SK-N-SH treated with all-trans-retinoic acid at 6 μM for 48 hours (cell line): ENCODE results near the gene ACTN1.

Experiments used
- BACH2 ChIP-seq: fragments of 250-450 bp; sonication (Bioruptor Pico); IDR thresholded peaks from 2 replicates; pipeline ENCODE4 v1.9.0; 2021; ENCODE audit warnings: mild to moderate bottlenecking, borderline replicate concordance
- ZNF8 ChIP-seq: fragments of 450-650 bp; formaldehyde crosslinking; IDR thresholded peaks from 2 replicates; pipeline ENCODE4 v1.5.0; 2020; ENCODE audit warnings: mild to moderate bottlenecking, moderate library complexity
- TF ChIP-seq, protein P1 (sequence below): fragments of 250-450 bp; sonication (Bioruptor Pico); IDR thresholded peaks from 2 replicates; pipeline ENCODE4 v1.5.1; 2021; ENCODE audit warnings: mild to moderate bottlenecking, moderate library complexity

DNA sequence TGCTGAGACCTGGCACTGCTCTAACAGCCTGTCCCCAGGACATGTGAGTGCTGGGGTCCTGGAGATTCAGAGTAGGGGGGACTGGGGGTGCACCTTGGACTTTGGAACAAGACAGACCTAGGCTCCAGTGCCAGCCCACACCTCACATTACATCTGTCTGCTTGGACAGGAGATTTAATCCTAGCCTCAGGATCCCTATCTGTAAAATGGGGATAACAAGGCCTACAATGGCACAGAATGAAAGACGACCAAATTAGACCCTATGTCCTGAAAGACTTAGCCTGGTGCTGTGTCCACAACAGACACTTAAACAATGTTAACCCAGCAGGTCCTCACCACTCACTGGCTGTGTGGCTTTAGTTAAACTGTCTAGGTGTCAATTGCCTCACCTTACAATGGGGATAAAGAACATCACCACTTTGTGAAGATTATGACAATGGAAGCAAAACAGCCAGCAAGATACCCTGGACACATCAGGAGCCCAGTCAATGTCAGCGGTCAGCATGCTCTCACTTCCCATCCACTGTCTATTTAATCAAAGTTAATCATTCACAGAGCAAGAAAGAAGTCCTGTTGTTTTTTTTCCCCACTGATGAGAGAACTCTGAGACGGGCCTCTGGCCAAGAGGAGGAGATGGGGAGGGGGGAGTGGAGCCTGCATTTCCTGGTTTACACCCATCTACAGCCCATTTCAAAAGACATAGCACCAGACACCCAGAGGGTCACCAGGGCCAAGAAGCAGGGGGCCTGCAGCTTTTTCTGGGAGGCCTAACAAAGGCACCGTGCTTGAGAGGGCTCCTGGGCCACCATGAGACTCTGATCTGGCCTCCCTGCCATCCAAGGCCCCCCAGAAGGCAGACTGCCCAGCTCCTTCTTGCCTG, 40.6 kb downstream of the ACTN1 start:
- TF ChIP-seq BACH2 (CRISPR knock-in tag) (no peak), ZNF8 (CRISPR knock-in tag) (no peak)
- TF ChIP-seq, protein P1, sequence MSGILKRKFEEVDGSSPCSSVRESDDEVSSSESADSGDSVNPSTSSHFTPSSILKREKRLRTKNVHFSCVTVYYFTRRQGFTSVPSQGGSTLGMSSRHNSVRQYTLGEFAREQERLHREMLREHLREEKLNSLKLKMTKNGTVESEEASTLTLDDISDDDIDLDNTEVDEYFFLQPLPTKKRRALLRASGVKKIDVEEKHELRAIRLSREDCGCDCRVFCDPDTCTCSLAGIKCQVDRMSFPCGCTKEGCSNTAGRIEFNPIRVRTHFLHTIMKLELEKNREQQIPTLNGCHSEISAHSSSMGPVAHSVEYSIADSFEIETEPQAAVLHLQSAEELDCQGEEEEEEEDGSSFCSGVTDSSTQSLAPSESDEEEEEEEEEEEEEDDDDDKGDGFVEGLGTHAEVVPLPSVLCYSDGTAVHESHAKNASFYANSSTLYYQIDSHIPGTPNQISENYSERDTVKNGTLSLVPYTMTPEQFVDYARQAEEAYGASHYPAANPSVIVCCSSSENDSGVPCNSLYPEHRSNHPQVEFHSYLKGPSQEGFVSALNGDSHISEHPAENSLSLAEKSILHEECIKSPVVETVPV (CRISPR knock-in tag) = no peak
